ENCODE data around the gene ZNF619. TPM values are rescaled to one million over a fixed set of nuclear protein-coding genes. Genes with fewer than 3 reads are reported as not detected.
A peak's percentile ranks its signal among the peaks of the same experiment; 100 is the strongest.

Gene ZNF619
- total and polyA plus RNA-seq, 9 of the 15 experiments (the other 6 are each of a cell fraction or from before 2014, with no cell fraction given), result 1.3 to 9.1 (median 6.3) TPM

DNA sequence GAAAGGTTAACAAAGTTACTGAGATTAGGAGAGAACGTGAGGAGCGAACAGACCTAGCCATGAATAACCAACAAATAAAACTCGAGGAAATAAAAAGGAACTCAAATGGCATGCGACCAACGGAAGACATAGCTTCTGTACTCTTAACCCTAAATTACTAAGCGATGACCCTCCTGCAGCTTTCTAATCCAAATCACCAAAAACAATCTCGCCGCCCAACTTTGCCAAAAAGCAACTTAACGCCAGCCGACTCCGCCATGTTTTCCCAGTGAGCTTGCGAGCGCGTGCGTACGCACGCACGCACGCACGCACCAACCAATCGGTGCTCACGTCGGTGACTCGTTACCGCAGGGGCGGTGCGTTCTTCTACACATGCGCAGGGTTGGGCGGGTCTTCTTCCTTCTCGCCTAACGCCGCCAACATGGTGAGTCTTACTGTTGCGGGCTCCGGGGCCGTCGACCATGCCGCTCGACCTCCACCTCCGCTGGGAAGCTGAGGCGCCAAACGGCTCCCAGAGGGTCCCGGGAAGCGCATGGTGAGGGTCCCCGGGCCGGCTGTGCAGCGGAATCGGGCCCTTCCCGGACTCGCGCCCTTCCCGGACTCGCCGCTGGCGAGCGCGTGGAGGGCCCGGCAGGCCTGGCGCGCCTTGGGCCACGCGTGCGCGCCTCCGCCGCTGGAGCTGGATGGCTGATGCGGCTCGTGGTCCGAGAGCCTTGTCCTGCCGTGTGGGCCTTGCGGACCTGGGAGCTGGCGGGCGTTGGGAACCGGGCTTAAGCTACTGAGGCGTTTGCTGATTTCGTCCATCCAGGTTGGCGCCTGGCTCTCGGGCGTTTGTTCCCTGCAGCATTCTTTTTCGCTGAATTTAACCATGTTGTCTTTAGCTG is 19.7 kb upstream of the ZNF619 start, which contains the start of gene RPL14 (continued):
- TF ChIP-seq, protein P1, sequence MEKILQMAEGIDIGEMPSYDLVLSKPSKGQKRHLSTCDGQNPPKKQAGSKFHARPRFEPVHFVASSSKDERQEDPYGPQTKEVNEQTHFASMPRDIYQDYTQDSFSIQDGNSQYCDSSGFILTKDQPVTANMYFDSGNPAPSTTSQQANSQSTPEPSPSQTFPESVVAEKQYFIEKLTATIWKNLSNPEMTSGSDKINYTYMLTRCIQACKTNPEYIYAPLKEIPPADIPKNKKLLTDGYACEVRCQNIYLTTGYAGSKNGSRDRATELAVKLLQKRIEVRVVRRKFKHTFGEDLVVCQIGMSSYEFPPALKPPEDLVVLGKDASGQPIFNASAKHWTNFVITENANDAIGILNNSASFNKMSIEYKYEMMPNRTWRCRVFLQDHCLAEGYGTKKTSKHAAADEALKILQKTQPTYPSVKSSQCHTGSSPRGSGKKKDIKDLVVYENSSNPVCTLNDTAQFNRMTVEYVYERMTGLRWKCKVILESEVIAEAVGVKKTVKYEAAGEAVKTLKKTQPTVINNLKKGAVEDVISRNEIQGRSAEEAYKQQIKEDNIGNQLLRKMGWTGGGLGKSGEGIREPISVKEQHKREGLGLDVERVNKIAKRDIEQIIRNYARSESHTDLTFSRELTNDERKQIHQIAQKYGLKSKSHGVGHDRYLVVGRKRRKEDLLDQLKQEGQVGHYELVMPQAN (IDR thresholded peaks at IDR 0.05; ENCODE audit: borderline replicate concordance), result peak; percentile 90
- TF ChIP-seq KLF6 (CRISPR knock-in tag; IDR thresholded peaks at IDR 0.05; ENCODE audit: borderline replicate concordance) (no peak), FOXK2 (conservative IDR thresholded peaks at IDR 0.05 in 1 of 2, IDR thresholded peaks at IDR 0.05 in 1 of 2; ENCODE audit: low read depth in 2 of 2) (peak; percentile 91 to 96), ZKSCAN1 (IDR thresholded peaks at IDR 0.05; ENCODE audit: low read depth, low read length) (peak; percentile 76), ZC3H8 (IDR thresholded peaks at IDR 0.05) (no peak), GATAD2B (IDR thresholded peaks at IDR 0.05; ENCODE audit: borderline replicate concordance) (0 out of 2 replicates have a peak, but pooled peaks have one; percentile 32), ZNF124 (CRISPR knock-in tag; IDR thresholded peaks at IDR 0.05) (no peak), HDAC1 (IDR thresholded peaks at IDR 0.05) (peak in 1 of 2 experiments; percentile 96; a peak in 2 of 4 replicates), MCM5 (IDR thresholded peaks at IDR 0.05; ENCODE audit: low read depth) (no peak), STAG1 (CRISPR knock-in tag; IDR thresholded peaks at IDR 0.05; ENCODE audit: borderline replicate concordance) (no peak), ZNF143 (CRISPR knock-in tag; IDR thresholded peaks at IDR 0.05) (peak; percentile 60; the same call in 1 of the 2 replicates), ZZZ3 (IDR thresholded peaks at IDR 0.05) (0 out of 2 replicates have a peak, but pooled peaks have one; percentile 57), NFIC (IDR thresholded peaks at IDR 0.05) (peak; percentile 62), FOXM1 (IDR thresholded peaks at IDR 0.05; ENCODE audit: low read depth) (no peak), FOXM1 (CRISPR knock-in tag; IDR thresholded peaks at IDR 0.05; ENCODE audit: low read depth) (peak; percentile 61; the same call in 1 of the 2 replicates)
- TF ChIP-seq, protein P2, sequence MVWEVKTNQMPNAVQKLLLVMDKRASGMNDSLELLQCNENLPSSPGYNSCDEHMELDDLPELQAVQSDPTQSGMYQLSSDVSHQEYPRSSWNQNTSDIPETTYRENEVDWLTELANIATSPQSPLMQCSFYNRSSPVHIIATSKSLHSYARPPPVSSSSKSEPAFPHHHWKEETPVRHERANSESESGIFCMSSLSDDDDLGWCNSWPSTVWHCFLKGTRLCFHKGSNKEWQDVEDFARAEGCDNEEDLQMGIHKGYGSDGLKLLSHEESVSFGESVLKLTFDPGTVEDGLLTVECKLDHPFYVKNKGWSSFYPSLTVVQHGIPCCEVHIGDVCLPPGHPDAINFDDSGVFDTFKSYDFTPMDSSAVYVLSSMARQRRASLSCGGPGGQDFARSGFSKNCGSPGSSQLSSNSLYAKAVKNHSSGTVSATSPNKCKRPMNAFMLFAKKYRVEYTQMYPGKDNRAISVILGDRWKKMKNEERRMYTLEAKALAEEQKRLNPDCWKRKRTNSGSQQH (CRISPR knock-in tag; IDR thresholded peaks at IDR 0.05), result no peak
- TF ChIP-seq, protein P3, sequence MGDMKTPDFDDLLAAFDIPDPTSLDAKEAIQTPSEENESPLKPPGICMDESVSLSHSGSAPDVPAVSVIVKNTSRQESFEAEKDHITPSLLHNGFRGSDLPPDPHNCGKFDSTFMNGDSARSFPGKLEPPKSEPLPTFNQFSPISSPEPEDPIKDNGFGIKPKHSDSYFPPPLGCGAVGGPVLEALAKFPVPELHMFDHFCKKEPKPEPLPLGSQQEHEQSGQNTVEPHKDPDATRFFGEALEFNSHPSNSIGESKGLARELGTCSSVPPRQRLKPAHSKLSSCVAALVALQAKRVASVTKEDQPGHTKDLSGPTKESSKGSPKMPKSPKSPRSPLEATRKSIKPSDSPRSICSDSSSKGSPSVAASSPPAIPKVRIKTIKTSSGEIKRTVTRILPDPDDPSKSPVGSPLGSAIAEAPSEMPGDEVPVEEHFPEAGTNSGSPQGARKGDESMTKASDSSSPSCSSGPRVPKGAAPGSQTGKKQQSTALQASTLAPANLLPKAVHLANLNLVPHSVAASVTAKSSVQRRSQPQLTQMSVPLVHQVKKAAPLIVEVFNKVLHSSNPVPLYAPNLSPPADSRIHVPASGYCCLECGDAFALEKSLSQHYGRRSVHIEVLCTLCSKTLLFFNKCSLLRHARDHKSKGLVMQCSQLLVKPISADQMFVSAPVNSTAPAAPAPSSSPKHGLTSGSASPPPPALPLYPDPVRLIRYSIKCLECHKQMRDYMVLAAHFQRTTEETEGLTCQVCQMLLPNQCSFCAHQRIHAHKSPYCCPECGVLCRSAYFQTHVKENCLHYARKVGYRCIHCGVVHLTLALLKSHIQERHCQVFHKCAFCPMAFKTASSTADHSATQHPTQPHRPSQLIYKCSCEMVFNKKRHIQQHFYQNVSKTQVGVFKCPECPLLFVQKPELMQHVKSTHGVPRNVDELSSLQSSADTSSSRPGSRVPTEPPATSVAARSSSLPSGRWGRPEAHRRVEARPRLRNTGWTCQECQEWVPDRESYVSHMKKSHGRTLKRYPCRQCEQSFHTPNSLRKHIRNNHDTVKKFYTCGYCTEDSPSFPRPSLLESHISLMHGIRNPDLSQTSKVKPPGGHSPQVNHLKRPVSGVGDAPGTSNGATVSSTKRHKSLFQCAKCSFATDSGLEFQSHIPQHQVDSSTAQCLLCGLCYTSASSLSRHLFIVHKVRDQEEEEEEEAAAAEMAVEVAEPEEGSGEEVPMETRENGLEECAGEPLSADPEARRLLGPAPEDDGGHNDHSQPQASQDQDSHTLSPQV (IDR thresholded peaks at IDR 0.05), result peak; percentile 73
- TF ChIP-seq, protein P4, sequence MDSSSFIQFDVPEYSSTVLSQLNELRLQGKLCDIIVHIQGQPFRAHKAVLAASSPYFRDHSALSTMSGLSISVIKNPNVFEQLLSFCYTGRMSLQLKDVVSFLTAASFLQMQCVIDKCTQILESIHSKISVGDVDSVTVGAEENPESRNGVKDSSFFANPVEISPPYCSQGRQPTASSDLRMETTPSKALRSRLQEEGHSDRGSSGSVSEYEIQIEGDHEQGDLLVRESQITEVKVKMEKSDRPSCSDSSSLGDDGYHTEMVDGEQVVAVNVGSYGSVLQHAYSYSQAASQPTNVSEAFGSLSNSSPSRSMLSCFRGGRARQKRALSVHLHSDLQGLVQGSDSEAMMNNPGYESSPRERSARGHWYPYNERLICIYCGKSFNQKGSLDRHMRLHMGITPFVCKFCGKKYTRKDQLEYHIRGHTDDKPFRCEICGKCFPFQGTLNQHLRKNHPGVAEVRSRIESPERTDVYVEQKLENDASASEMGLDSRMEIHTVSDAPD (CRISPR knock-in tag; IDR thresholded peaks at IDR 0.05), result no peak

Measured in K562 (cell line).